GM21825 (cell line): ENCODE data around the gene EFEMP1.

Source experiments
- ATAC-seq: cut with Tn5 transposase; IDR thresholded peaks from one replicate; pipeline ENCODE4 v1.9.1; 2021; ENCODE audit warnings: mild to moderate bottlenecking, moderate library complexity; ENCODE audit not compliant: unreplicated experiment

Gene EFEMP1

DNA sequence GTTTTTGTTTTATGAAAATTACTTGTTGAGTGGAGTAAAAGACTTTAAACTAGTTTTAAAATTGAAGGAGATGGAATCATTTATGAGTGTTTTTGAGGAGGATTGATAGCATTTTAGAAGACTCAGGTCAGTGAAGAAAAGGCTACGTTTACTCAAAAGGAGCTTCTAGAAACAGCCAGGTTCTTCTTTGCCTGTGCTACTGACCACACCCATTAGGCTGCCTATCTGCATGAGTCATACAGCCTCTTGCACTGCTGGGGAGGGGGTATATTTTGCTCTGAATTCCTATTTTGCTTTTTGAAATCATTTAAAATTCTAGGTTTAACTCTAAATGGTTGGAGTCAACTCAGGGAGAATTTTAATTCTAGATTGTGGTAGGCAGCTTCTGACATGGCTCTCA, 22.3 kb downstream of the EFEMP1 start:
- no peak for ATAC-seq

DNA sequence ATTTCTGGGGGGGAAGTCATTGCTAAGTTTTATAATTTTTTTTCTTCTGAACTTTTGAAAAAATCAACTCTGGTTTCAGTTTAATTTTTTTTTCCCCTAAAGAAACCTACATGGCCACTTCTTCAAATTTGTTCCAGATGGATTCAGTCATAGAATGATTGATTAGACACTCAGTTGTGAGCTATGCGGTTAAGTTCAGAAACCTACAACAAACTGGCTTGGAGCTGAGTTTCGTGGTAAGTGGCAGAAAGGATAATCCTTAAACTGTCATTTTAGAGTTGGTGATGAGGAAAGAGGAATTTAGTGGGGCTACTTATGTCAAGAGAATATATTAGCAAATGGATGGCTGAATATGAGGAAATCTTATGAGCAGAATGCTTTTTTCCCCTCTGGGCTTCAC, 23.7 kb downstream of the EFEMP1 start:
- no peak for ATAC-seq

DNA sequence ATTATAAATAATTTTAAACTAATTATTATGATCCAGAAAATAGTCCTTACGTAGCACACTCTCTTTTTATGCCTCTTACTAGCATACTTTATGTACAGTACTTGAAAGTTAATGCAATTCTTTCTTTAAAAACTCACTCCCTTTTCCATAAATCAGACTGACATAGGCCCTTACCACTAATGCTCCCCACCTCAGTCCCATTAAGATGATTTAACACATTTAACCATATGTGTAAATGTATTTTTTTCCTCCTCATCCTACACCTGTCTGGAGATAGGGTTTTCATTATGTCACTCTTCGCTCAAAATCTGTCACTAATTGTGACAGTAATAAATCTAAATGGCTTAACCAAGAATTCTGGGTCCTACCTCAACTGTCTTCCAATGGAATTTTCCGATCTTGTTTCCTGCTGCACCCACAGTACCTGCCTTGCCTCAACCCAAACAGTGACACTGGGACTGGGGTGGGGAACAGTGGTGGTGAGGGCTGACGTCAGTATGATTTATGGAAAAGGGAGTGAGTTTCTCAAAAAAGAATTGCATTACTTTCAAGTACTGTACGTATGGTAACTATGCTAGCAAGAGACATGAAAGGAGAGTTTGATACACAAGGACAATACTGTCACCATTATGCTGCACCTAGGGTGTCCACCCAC, 25.1 kb downstream of the EFEMP1 start:
- no peak for ATAC-seq

DNA sequence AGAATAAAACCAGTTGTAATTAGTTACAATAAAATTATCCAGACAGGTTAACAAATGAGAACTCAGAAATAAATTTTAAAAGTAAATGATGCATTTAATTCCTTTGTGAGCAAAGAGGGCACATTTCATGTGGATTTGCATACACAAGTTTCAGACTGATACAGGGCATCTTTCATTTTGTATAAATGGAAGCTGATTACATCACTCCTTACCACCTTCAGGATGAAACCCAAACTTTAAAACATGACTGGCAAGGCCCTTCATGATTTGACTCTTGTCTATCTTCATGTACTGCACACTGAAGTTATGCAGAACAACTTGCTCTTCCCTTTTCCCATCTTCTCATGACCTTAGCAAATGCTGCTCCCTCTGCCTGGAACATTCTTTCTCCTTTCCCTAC, 26.9 kb downstream of the EFEMP1 start:
- no peak for ATAC-seq

DNA sequence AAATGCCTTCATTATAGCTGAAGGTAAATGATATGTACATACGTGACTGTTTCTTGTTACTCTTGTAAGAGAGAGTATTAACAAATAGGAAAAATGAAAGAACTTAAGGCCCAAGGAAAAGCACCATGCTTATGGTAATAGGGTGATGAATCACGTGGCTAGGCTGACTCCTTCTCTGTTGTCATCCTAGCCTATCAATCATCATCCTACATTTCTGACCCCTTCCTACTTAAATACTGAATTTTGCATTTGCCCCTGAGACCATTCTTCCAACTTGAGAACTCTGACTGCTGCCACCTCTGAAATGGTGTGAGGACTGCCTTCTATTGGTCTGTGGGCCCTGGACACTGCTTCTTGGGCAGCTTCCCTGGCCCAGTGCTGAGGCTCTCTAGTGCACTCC, 28.9 kb downstream of the EFEMP1 start:
- ATAC-seq, result no peak

DNA sequence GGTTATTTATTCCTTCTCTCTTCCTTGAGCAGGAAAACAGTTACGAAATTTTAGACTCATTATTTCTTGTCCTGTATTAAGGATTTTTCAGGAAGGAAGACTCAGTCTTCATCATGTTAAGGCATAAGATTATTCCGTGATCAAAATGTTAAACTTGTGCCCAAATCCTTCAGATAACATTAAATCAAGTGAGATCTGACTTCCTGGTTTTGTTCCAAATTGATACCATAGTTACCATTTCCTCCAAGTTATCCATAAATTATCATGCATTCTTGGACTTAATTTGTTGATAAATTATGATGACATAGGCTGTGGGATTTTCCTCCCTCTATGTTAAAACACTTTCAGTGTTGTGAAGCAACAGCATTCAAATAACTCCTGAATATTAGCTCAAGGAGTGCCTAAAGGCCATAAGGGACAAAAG, 31.9 kb downstream of the EFEMP1 start:
- ATAC-seq, result no peak

DNA sequence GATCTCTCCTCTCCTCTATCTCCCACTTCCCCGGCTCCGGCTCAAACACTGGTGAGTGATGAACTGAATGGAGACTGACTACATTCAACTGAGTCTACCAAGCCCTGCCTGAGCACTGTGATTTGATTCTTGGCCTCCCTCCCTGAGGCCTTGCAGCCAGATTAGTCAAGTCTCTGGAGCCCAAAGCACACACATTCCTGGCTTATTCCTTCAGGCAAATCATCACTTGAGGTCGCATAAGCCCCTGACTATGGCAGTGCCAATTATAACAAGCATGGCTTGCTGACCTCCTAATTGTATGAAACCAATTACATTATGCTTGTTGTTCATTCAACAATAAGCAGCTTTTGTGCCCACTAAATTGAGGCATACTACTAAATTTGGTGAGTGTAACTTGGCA, 34.6 kb downstream of the EFEMP1 start:
- no peak for ATAC-seq

DNA sequence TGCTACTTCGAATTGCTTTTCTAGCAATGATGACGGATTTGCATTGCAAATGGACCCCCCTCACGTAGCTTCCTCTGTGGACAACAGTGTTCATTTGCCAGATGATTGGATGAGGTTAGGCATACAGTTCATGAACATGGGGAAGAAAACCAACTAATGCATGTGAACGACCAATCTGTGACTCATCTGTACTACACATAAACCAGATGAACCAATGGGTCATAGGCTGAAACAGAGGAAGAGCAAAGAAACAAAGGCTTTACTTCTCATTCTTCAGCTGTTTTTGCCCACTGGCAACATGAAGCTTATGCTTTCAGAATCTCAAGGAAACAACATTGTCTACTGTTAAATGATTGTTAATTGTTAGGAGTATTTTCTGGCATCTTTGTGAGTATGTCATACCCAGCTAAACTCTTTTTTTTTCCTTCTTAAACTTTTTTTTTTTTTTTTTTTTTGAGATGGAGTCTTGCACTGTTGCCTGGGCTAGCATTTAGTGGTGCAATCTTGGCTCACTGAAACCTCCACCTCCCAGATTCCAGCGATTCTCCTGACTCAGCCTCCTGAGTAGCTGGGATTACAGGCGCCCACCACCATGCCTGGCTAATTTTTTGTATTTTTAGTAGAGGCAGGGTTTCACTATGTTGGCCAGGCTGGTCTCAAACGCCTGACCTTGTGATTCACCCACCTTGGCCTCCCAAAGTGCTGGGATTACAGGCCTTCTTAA, 35.5 kb downstream of the EFEMP1 start:
- ATAC-seq, result no peak

DNA sequence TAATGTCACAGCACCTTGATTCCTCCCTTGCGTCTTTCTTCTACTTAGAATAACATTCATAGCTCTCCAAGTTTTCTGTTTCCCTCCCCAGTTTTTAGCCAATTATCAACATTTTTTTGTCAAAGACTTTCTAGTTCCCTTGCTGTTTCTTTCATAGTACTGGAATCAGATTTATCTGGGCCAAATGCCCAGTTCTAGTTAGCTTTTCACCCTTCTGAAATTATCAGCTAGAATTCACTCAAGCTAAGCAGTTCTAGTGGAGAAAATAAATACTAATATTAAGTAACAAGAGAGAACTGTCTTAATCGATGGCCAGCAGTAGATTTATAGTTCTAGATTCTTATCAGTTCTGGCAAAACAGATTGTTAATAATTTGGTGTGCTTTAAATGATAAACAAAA, 36.2 kb downstream of the EFEMP1 start:
- ATAC-seq, result no peak

DNA sequence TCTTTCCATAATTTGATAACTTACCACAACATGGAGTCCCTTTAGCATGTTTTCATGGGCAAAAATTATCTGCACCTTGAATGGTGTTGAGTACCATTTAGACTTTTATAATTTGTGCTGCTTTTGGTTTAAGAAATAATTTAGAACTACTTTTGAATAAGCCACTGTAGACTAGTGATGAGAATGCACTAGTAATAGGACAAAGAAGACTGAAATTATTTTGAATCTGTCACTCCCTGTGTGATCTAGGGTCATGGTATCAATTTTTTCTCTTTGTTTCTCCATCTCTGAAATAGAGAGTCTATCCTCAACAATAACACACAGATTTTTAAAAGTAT, 37.7 kb downstream of the EFEMP1 start:
- no peak for ATAC-seq

DNA sequence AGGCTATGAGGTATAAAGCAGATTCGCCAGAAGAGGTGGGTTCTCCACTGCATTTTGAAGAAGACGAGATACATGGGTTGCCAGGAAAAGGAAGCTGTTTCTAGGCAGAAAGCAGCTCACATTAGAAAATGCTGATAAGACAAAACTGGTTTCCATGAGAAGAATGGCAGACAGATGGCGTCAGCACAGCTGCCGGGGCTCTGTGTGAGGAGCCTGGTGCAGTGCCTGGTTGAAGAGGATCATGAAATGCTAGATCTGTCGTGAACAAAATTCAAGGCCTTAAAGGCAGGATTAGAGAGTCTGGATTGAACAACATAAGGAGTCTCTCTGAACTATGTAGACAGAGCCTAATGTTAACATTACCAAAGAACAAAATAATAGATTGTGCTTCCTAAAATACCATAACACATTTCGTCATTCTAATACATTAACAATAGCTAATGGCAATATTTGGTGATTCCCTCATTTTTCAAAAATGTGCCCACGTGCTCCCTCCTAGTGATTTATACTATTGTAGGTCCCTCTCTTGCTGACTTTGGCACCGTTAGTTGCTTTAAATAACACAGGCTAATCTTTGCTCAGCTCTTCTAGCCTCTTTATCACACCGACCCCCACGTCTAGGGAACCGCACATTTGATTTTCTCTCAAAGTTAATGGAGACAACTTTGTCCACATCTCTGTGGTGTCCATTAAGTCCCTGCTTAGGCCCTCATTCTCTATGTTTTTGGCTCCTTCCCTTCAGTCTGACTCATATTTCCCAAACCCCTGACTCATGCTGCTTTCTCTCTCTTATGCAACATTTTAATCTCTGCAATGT, 38.2 kb downstream of the EFEMP1 start:
- ATAC-seq, result no peak

DNA sequence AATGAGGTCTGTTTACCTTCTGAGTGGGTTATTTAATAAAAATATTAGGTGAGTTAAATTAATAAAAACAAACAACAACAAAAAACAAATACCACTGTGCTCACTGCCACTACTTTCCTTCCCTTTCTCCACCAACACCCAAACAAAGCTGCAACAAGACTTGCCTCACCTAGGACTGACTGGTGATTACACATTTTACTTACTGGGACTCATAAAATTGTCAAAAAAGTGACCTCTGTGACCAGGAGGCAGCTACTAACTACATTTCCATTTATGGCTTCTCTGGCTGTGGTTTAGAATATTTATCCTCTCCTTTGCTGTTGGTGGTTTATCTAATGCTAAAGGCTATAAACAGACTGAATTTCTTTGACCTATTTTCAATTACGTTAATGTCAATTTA, 39.8 kb downstream of the EFEMP1 start:
- ATAC-seq, result no peak

DNA sequence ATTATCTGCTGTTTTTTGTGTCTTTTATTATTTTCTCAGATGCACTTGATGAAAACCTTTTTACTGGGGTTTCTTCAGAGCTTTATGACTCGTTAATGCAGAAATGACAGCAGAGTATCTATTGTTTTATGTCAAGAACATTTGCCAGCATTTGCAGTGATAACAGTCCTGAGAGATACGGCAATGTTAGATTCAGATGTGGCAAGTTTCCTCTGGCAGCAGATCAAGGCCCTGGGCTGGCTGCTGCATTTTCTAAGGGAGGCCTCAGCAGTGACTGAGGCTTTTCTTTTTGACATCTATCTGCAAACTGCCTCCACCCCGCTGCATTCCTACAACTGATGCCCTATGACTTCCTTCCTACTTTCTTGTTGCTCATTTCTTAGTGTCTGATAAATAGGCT, 40.2 kb downstream of the EFEMP1 start:
- ATAC-seq, result no peak

DNA sequence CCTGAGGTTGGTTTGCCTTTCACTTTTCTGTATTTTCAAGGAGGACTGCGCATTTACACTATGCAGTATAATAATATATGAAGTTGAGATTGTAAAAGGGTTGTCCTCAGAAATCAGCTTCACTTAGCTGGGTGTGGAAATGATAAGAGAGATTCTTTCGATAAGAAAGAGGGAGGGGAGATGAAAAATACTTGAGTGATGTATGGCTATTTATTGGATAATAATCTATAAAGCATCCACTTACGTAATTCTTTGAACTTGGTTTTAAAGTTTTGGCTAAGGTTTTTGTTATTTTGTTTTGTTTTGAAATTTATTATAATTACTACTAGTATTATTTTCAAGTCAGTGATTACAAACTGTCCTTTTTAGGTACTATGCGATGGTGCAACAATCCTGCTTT, 40.6 kb downstream of the EFEMP1 start:
- no peak for ATAC-seq

DNA sequence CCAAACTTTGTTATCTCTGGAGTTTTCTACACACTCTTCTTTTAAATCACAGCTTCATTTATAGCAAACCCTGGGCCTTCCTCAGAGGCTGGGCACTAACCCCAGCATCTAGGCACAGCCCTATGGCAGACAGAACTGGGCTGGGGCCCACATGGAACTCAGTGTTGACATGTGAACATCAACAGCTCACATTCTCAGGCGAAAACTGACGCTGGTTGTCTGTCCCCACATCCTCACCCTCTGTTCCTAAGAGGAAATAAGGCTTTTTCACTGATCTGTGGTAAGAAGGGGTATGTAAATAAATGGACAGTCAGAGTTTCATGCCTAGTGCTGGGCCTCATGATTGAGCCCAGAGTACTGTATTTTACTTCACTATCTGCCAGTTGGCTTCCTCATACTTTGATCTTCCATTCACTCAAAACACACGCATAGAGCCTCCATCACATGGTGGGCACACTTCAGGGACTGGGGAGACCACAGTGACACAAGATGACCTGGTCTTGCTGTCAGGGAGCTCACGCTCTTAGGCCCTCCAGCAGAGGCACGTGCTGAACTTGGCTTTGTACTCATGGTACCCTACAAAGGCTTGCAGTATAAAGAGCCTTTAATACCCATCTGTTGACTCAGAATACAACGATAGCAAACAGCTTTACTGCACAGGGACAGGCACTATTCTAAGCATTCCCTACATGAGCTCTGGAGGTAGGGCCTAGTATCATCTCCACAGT, 43.0 kb downstream of the EFEMP1 start:
- ATAC-seq, result no peak

DNA sequence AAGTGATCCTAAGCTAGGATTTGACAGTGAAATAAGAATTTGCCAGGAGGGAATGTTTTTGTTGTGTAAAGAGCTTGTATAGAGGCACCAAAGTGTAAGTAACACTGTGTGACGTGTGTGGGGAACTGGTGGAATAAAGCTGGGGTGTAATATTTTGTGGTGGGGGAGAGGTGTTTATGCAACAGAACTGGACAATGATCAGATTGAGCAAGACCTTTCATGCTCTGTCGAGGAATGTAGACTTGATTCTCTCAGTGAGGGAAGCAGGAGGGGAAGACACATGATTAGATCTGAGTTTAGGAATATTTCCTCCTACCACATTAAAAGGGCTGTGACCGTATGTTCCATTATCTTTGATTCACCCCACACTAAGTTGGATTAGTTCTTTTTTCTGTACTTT, 43.6 kb downstream of the EFEMP1 start:
- ATAC-seq, result no peak

DNA sequence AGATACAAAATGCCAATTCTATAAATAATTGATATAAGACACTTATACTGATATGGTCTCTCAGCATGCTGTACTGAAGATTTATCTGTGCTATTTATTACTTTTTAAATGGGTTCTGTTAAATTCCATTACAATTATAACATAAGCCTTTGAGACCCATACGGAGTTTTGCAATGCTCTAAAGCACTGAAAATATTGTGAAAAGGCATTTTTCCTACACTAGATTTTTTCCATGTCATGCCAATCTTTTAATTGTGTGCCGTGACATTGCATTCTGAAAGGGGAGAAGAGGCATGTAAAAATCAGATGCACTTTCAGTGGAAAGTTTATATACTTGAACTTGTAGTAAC, 46.5 kb downstream of the EFEMP1 start:
- ATAC-seq, result no peak

DNA sequence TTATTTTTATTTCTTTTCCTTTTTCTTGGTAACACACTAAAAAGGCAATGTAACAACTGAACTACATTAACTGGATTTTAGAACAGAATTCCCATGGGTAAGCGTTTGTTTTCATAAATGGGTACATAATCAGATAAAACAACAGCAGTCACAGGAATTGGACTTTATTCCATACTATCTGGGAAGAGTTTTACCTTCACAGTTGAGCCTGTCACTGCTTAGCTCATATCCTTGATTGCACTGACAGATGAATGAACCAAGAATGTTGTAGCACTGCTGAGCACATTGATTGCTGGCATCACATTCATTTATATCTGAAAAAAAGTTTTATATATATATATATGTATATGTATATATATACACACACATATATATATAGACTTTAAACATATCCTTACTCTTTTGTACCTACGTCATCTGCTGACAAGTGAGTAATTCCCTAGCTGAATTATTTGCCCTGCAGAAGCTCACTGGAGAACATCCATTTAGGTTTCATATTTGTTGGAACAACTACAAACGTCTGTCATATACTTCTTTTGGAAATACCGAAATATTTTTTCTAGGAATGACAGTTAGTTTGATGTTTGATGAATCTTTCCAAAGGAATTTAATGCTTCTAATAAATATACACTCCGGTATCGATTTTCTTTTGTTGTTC, 47.0 kb downstream of the EFEMP1 start:
- no peak for ATAC-seq

DNA sequence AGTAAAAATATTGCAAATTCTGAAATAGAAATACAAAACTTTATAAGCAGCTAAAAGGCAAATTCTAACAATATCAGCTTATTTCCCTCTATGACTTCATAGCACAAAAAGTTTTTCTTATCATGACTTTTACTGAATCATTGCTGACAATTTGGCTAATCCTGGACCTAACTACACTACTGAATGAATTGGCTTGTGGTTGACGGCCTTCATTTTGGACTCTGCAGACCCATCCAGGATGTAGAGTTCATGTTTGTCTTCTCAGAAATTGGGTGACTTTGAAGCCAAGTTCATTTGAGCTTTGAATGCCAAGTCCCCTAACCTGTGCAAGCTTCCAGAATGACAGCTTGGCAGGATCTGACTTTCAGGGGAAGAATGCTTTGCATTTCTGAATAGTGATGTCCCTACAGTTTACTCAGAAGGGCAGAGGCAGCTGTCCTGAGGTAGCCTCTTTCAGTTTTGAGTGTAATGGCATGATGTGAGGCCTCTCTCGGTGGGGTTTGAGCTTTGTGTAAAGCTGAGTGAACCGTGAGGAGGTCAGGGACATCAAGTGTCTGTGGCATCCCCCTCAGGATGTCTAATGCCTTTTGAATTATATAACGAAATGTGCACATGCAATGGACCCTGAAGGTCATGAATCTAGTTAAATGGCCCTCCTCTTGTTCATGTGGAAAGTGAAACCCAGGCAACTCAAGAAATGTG, 48.0 kb downstream of the EFEMP1 start:
- no peak for ATAC-seq

DNA sequence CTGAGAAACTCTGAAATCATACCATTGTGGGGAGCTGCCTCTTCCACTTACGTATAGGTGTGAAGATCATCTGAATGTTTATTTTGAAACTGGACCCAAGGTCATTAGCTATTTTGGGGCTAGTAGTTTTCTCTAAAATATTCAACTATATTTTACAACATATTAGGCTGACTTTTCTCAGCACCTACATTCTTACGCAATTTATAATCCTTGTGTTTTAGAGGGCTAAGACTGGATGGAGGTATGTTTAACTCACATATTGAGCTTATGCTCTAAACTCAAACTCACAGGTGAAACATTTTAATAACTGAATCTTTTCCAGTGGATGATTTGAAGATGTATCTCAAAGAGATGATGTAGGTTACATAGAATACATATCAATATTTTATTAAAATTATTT, 49.2 kb downstream of the EFEMP1 start:
- no peak for ATAC-seq
